ENCODE results near the gene EPHA2. TPM values are rescaled to one million over a fixed set of nuclear protein-coding genes. Genes with fewer than 3 reads are reported as not detected.

The EPHA2 gene
- polyA plus RNA-seq, 2 of the 4 experiments (the other 2 are of a cell fraction): 59.3 to 93.2 TPM

DNA sequence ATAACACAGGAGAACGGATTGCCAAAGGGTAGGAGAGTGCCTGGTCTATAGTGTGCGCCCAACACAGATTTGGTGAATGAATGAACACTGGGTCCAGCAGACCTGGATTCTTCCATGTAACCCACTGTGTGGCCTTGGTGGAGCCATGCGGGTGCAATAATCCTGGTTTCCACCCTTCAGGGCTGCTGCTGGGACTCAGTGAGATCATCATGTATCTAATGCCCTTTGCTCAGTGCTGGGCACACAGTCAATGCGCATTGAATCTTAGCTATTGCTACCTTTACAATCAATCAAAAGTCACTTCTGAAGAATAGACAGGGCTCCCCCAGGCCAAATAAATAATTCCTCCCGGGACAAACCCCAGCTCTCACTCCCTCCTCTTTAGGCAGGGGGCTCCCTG is 5.8 kb upstream of the EPHA2 start:
- Histone ChIP-seq H3K4me2 (no peak overlapping the region), H3K27ac (peak overlapping the region in 1 of 2 experiments; percentile 97; a peak in 3 of 6 replicates), H3K9me3 (no peaks in the 10 kb centered on the region), H3K4me1 (peaks cover 72% of the 10 kb centered on the region), H3K4me3 (no peak overlapping the region)
- WGBS (ENCODE audit: missing lambda C conversion rate): 87% methylated on average over 3 of the region's 5 CpGs
- ATAC-seq: no peak
- no peak for FAIRE-seq
- no peak for TF ChIP-seq ZC3H11A (IDR thresholded peaks at IDR 0.05)
- no peak for TF ChIP-seq SMC3 (IDR thresholded peaks at IDR 0.05)
- TF ChIP-seq JUN (IDR thresholded peaks at IDR 0.05): no peak
- TF ChIP-seq FOSL2 (IDR thresholded peaks at IDR 0.05): no peak
- no peak for TF ChIP-seq FOSL2 (CRISPR knock-in tag; IDR thresholded peaks at IDR 0.05)
- TF ChIP-seq, protein P1, sequence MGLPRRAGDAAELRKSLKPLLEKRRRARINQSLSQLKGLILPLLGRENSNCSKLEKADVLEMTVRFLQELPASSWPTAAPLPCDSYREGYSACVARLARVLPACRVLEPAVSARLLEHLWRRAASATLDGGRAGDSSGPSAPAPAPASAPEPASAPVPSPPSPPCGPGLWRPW (IDR thresholded peaks at IDR 0.05): no peak
- no peak for TF ChIP-seq CBX2 (IDR thresholded peaks at IDR 0.05; ENCODE audit: borderline replicate concordance, low read depth)
- no peak for TF ChIP-seq HOXA7 (CRISPR knock-in tag; IDR thresholded peaks at IDR 0.05)
- no peak for TF ChIP-seq TFCP2L1 (CRISPR knock-in tag; IDR thresholded peaks at IDR 0.05)
- TF ChIP-seq, protein P2, sequence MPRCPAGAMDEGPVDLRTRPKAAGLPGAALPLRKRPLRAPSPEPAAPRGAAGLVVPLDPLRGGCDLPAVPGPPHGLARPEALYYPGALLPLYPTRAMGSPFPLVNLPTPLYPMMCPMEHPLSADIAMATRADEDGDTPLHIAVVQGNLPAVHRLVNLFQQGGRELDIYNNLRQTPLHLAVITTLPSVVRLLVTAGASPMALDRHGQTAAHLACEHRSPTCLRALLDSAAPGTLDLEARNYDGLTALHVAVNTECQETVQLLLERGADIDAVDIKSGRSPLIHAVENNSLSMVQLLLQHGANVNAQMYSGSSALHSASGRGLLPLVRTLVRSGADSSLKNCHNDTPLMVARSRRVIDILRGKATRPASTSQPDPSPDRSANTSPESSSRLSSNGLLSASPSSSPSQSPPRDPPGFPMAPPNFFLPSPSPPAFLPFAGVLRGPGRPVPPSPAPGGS (IDR thresholded peaks at IDR 0.05): no peak
- no peak for TF ChIP-seq CBX8 (IDR thresholded peaks at IDR 0.05)
- TF ChIP-seq ZSCAN20 (CRISPR knock-in tag; IDR thresholded peaks at IDR 0.05): no peak
- TF ChIP-seq, protein P3, sequence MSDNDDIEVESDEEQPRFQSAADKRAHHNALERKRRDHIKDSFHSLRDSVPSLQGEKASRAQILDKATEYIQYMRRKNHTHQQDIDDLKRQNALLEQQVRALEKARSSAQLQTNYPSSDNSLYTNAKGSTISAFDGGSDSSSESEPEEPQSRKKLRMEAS (IDR thresholded peaks at IDR 0.05): no peak
- TF ChIP-seq NFE2L2 (conservative IDR thresholded peaks at IDR 0.05; ENCODE audit: low read length): no peak
- no peak for TF ChIP-seq EP300 (IDR thresholded peaks at IDR 0.05)
- no peak for TF ChIP-seq RCOR1 (IDR thresholded peaks at IDR 0.05; ENCODE audit: low read depth, low read length)
- no peak for TF ChIP-seq MYC (IDR thresholded peaks at IDR 0.05; ENCODE audit: borderline replicate concordance, low read length)
- TF ChIP-seq, protein P4, sequence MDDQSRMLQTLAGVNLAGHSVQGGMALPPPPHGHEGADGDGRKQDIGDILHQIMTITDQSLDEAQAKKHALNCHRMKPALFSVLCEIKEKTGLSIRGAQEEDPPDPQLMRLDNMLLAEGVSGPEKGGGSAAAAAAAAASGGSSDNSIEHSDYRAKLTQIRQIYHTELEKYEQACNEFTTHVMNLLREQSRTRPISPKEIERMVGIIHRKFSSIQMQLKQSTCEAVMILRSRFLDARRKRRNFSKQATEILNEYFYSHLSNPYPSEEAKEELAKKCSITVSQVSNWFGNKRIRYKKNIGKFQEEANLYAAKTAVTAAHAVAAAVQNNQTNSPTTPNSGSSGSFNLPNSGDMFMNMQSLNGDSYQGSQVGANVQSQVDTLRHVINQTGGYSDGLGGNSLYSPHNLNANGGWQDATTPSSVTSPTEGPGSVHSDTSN (IDR thresholded peaks at IDR 0.05): no peak
- no peak for TF ChIP-seq CEBPB (IDR thresholded peaks at IDR 0.05)
- TF ChIP-seq CHD2 (IDR thresholded peaks at IDR 0.05; ENCODE audit: low read length, partially characterized antibody): no peak
- no peak for TF ChIP-seq HDAC2 (IDR thresholded peaks at IDR 0.05)
- POLR2A ChIA-PET: interaction anchor here (1.2 kb wide), 1 partner anchor 11 kb away, joined by 4 read pairs; no protein-coding TSS in a partner anchor
- DNase-seq (ENCODE audit: low read depth in 1 of 2, low spot score in 1 of 2): no peak
- CTCF ChIA-PET: interaction anchor here (1.0 to 1.4 kb wide), 3 partner anchors 80 to 83 kb away, joined by 3 to 5 read pairs (median 3); no protein-coding TSS in a partner anchor

DNA sequence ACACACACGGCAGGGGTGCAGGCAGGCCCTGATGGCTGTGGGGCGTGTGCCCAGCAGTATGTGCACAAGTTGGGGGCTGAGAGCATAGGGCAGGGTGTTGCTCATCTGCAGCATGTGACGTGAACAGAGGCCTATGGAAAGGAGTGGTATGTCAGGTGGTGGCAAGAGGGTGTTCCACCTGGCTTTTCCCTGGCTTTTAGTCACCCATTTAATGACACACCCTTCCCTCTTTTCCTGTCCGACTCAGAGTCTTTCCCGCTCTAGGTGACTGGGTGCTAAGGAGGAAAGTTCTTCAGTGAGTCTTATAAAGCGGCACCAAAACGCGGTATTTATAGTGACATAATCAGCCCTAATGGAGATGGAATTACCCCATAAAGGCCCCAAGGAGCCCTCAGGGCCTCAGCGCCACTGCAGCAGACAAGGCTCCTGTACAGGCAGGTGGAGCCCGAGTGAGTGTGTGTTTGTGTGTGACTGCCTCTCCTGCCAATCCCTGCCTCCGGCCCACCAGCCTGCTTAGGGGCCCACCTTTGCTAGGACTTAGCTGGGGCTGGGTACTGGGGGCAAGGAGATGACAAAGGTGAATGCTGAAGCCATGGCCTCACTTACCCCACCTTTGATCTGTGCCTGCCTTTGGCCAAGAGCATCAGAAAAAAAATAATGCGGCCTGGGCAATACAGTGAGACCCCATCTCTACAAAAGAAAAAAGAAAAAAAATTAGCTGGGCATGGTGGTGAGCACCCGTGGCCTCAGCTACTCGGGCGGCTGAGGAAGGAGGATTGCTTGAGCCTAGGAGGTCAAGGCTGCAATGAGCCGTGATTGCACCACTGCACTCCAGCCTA is 3.3 kb upstream of the EPHA2 start:
- POLR2A ChIA-PET: no interaction called here

More for the DNA sequence above, 3.3 kb upstream of the EPHA2 start:
- no peak for TF ChIP-seq CEBPB (IDR thresholded peaks at IDR 0.05)
- TF ChIP-seq, protein P5, sequence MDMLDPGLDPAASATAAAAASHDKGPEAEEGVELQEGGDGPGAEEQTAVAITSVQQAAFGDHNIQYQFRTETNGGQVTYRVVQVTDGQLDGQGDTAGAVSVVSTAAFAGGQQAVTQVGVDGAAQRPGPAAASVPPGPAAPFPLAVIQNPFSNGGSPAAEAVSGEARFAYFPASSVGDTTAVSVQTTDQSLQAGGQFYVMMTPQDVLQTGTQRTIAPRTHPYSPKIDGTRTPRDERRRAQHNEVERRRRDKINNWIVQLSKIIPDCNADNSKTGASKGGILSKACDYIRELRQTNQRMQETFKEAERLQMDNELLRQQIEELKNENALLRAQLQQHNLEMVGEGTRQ (IDR thresholded peaks at IDR 0.05): peak; percentile 46; the same call in 1 of the 2 replicates
- Histone ChIP-seq H3K27ac (peak overlapping the region in 1 of 2 experiments; percentile 75; a peak in 3 of 6 replicates), H3K4me3 (no peak overlapping the region), H3K4me2 (no peak overlapping the region), H3K9me3 (no peaks in the 10 kb centered on the region), H3K4me1 (peaks cover 53% of the 10 kb centered on the region)
- CTCF ChIA-PET: interaction anchor here (1.0 to 16.2 kb wide), 2 partner anchors 80 to 81 kb away, joined by 4 to 222 read pairs; partner anchors contain the start of gene FAM131C
- no peak for FAIRE-seq
- WGBS (ENCODE audit: missing lambda C conversion rate): 72% methylated on average over 15 of the region's 16 CpGs
- no peak for DNase-seq (ENCODE audit: low read depth in 1 of 2, low spot score in 1 of 2)
- 0 out of 6 replicates have a peak, but pooled peaks of 1 of the 2 experiments have one; percentile 4 for ATAC-seq

Measured in A549 (cell line).